Cardiac muscle cell (in vitro differentiated cells and primary cell): ENCODE results near the gene DNMT3A. TPM values are rescaled to one million over a fixed set of nuclear protein-coding genes. Genes with fewer than 3 reads are reported as not detected.

Source experiments
- DNase-seq, 2 donors: peaks; one replicate each; pipeline versions ENCODE4 v3.0.0 to v3.0.0-alpha.2; 2010 to 2017; ENCODE audit warnings: low read depth in 1 of 2, low spot score in 1 of 2
- H3K27ac ChIP-seq: fragments of 200-600 bp; sonication (generic); 2 replicates; pipeline ENCODE4 v1.5.1; 2016
- H3K27me3 ChIP-seq: fragments of 200-600 bp; sonication (generic); 2 replicates; pipeline ENCODE4 v1.6.0; 2016; ENCODE audit warnings: control low read depth
- H3K36me3 ChIP-seq: fragments of 200-600 bp; sonication (generic); 2 replicates; pipeline ENCODE4 v1.5.1; 2016; ENCODE audit warnings: control low read depth
- H3K4me1 ChIP-seq: fragments of 200-600 bp; sonication (generic); 2 replicates; pipeline ENCODE4 v1.8.1; 2017; ENCODE audit warnings: low read depth, mild to moderate bottlenecking, mixed run types
- H3K4me3 ChIP-seq: fragments of 200-600 bp; sonication (generic); 2 replicates; pipeline ENCODE4 v1.5.1; 2016; ENCODE audit warnings: mild to moderate bottlenecking
- H3K9me3 ChIP-seq: fragments of 200-600 bp; sonication (generic); 2 replicates; pipeline ENCODE4 v1.5.1; 2017; ENCODE audit warnings: low read depth, mild to moderate bottlenecking, control low read depth
- CTCF ChIP-seq: IDR thresholded peaks from 2 replicates; pipeline ENCODE4 v1.5.1; 2012; ENCODE audit warnings: low read depth, mild to moderate bottlenecking, low read length
- polyA plus RNA-seq: library from polyadenylated mRNA; unstranded; fragments of >200 nt; fragmentation: Nextera tagmentation; extraction: Ambion mirVana; gene quantifications from 2 replicates; pipeline ENCODE4 v1.2.1, GENCODE V29; 2016
- total RNA-seq: library from RNA; depleted of rRNA; stranded (reverse); fragments of >200 nt; gene quantifications from 2 replicates; pipeline ENCODE4 v1.2.3, GENCODE V29; 2016

Gene DNMT3A
- total and polyA plus RNA-seq, 2 experiments from 2014 or later = 52.9 to 116 TPM

- H3K36me3 ChIP-seq = no peaks in the 10 kb centered on the region
- no peaks in the 10 kb centered on the region for H3K4me1 ChIP-seq
- no peak overlapping the region for H3K27ac ChIP-seq
- DNase-seq = no peak
- H3K4me3 ChIP-seq = no peak overlapping the region
- peaks cover 12% of the 10 kb centered on the region for H3K27me3 ChIP-seq
- H3K9me3 ChIP-seq = no peaks in the 10 kb centered on the region
- TF ChIP-seq CTCF = no peak
These were observed 162.7 kb downstream of the DNMT3A start for GRCh38 chr2:25178976-25179375.

Other genes with a start within 250 kb of the DNMT3A start
- gene POMC, start 173.3 kb downstream of the DNMT3A start, total RNA-seq = 2.8 and 3.9 TPM in 2 replicates
- gene POMC, start 173.3 kb downstream of the DNMT3A start, polyA plus RNA-seq = 2.0 TPM in 1 of 2 replicates, not detected in the other